Lower leg skin (tissue), 3 donors: ENCODE data around the gene RXRA.

ENCODE experiments used
- CTCF ChIP-seq, 3 donors: fragments of 450-650 bp; IDR thresholded peaks; one replicate each; pipeline ENCODE4 v1.5.1; 2016; ENCODE audit warnings: antibody characterized with exemption in 3 of 3, mild to moderate bottlenecking in 3 of 3, moderate library complexity in 2 of 3
- POLR2A ChIP-seq, 2 donors: fragments of 450-650 bp; IDR thresholded peaks; one replicate each; pipeline ENCODE4 v1.6.1; 2016 to 2017; ENCODE audit warnings: antibody characterized with exemption in 2 of 2, mild to moderate bottlenecking in 1 of 2, moderate library complexity in 1 of 2

GRCh38 chr9:134335486-134336220 is 9.4 kb downstream of the RXRA start:
- TF ChIP-seq CTCF (IDR thresholded peaks at IDR 0.05) (no peak), POLR2A (IDR thresholded peaks at IDR 0.05) (no peak)
